A673 (cell line): ENCODE measurements around the gene CCDC110. TPM values are rescaled to one million over a fixed set of nuclear protein-coding genes. Genes with fewer than 3 reads are reported as not detected.

Source experiments
- BruUV-seq: library from RNA; stranded (reverse); fragments of 400-500 nt; replicated peaks from 2 replicates; lab custom pipeline; 2021; lab: Mats Ljungman, UMichigan
- CTCF ChIA-PET: fragments of 300-600 bp; sonication (Branson Sonifier 250); formaldehyde crosslinking; loops from one replicate; lab custom pipeline; 2022; ENCODE audit warnings: antibody characterized with exemption; lab: Charles Lee
- POLR2A ChIA-PET: fragments of 300-600 bp; sonication (Branson Sonifier 250); formaldehyde crosslinking; loops from one replicate; lab custom pipeline; 2022; ENCODE audit warnings: antibody characterized with exemption; ENCODE audit not compliant: low non-redundant PET; lab: Charles Lee
- DNase-seq: peaks from one replicate; pipeline ENCODE4 v3.0.0-alpha.2; 2015; ENCODE audit warnings: low spot score
- H3K27ac ChIP-seq: fragments of 200-600 bp; sonication (generic); 2 replicates; pipeline ENCODE4 v1.5.1; 2016; ENCODE audit warnings: mixed run types, low read depth, mild to moderate bottlenecking, mixed read lengths, antibody characterized with exemption, low read length; ENCODE audit not compliant: poor library complexity, severe bottlenecking
- H3K27me3 ChIP-seq: fragments of 200-600 bp; sonication (generic); replicated peaks from 2 replicates; pipeline ENCODE4 v1.6.1; 2017; ENCODE audit warnings: mixed run types, low read depth, mild to moderate bottlenecking, mixed read lengths, antibody characterized with exemption, low read length; ENCODE audit not compliant: insufficient read depth, poor library complexity
- H3K36me3 ChIP-seq: fragments of 200-600 bp; sonication (generic); 2 replicates; pipeline ENCODE4 v1.6.1; 2016; ENCODE audit warnings: mixed run types, mild to moderate bottlenecking, mixed read lengths, antibody characterized with exemption, low read length; ENCODE audit not compliant: insufficient read depth, poor library complexity, severe bottlenecking
- H3K4me1 ChIP-seq: fragments of 200-600 bp; sonication (generic); 2 replicates; pipeline ENCODE4 v1.6.1; 2017; ENCODE audit warnings: mixed run types, mild to moderate bottlenecking, mixed read lengths, antibody characterized with exemption, low read length; ENCODE audit not compliant: insufficient read depth, poor library complexity, severe bottlenecking
- H3K4me3 ChIP-seq: fragments of 200-600 bp; sonication (generic); 2 replicates; pipeline ENCODE4 v1.5.1; 2016; ENCODE audit warnings: low read depth, mixed run types, mild to moderate bottlenecking, mixed read lengths, low read length; ENCODE audit not compliant: poor library complexity, severe bottlenecking
- H3K9me3 ChIP-seq: fragments of 200-600 bp; sonication (generic); 2 replicates; pipeline ENCODE4 v1.6.1; 2016; ENCODE audit warnings: mixed run types, low read depth, mild to moderate bottlenecking, mixed read lengths, antibody characterized with exemption, low read length; ENCODE audit not compliant: poor library complexity, severe bottlenecking
- CTCF ChIP-seq: fragments of 300-800, 200-600 bp; sonication (generic); conservative IDR thresholded peaks from 2 replicates; pipeline ENCODE4 v1.5.1; 2017; ENCODE audit warnings: low read depth, mild to moderate bottlenecking, antibody characterized with exemption, low read length, moderate library complexity, mixed read lengths
- EZH2 ChIP-seq: fragments of 200-600 bp; sonication (generic); IDR thresholded peaks from 2 replicates; pipeline ENCODE4 v1.6.1; 2017; ENCODE audit warnings: borderline replicate concordance, low read depth, mild to moderate bottlenecking, mixed read lengths, antibody characterized with exemption, low read length; ENCODE audit not compliant: poor library complexity, severe bottlenecking
- intact Hi-C: fragments of 100-400 bp; cut with micrococcal nuclease; formaldehyde crosslinking; loops from one replicate; pipeline ENCODE4 v1.10.0; 2022; ENCODE audit not compliant: unreplicated experiment
- total RNA-seq: library from RNA; stranded (reverse); gene quantifications from 2 replicates; pipeline ENCODE4 v1.2.3, GENCODE V29; 2021

CCDC110 gene
- total RNA-seq, 1 experiment from 2014 or later: not detected

DNA sequence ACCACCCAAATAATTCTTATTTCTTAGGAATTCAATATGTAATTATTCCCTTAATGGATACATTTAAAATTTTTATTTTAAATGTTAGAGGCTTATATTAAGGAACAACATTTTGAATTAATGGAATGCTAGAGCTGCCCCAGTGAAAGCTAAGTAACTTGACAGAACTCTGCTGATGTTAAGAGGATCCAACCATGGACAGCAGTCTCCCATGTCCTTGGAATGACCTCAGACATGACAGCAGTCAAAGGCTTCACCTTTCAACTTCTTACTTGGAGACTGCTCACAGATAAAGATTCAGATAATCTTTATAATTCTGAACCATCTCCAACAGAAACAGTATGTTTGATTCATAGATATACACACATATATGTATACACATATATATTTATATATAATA is 46.5 kb upstream of the CCDC110 start:
- TF ChIP-seq CTCF: no peak
- no peak for TF ChIP-seq EZH2
- Histone ChIP-seq H3K4me3 (no peak overlapping the region), H3K27me3 (peaks cover 5% of the 10 kb centered on the region), H3K27ac (no peak overlapping the region), H3K36me3 (no peaks in the 10 kb centered on the region), H3K4me1 (no peaks in the 10 kb centered on the region), H3K9me3 (no peaks in the 10 kb centered on the region)
- BruUV-seq: no TSS peak
- intact Hi-C loops: no loop called here
- CTCF ChIA-PET: no interaction called here
- POLR2A ChIA-PET: no interaction called here
- no peak for DNase-seq

- no peak for DNase-seq
- H3K27me3 ChIP-seq: peaks cover 5% of the 10 kb centered on the region
- BruUV-seq: no TSS peak
- H3K27ac ChIP-seq: no peak overlapping the region
- no peaks in the 10 kb centered on the region for H3K9me3 ChIP-seq
- POLR2A ChIA-PET: interaction anchor here (0.6 kb wide), 1 partner anchor 16 kb away, joined by 3 read pairs; no protein-coding TSS in a partner anchor
- no peak overlapping the region for H3K4me3 ChIP-seq
- CTCF ChIA-PET: no interaction called here
- no peaks in the 10 kb centered on the region for H3K36me3 ChIP-seq
- intact Hi-C loops: no loop called here
- no peaks in the 10 kb centered on the region for H3K4me1 ChIP-seq
- no peak for TF ChIP-seq CTCF
- TF ChIP-seq EZH2: no peak
These were observed 43.7 kb upstream of the CCDC110 start for GRCh38 chr4:185515248-185515647.

DNA sequence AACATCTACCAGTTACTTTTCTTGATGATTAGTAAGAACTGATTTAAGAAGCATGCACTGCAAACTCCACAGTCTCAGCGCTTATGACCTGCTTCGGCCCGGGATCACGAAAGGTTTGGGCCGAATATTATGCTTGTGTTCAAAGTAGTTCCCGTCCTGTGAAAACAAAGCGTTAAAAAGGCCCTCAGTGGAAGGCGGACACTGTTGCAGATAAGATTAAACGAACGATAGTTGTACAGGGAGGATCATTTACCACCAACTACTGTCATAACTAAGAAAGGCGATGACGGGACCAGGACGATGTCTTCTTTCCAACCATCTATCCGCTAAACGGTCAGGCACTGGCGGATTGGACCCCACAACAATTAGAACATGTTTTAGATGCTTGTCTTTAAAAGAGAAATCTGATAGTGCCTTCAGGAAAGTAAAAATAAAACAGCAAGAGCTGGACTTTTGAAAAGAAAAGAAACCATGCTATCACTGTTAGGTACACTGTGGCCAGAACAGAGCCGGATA is 42.7 kb upstream of the CCDC110 start:
- intact Hi-C loops: no loop called here
- no peaks in the 10 kb centered on the region for H3K36me3 ChIP-seq
- no peak overlapping the region for H3K27ac ChIP-seq
- BruUV-seq: no TSS peak
- H3K27me3 ChIP-seq: peaks cover 5% of the 10 kb centered on the region
- CTCF ChIA-PET: no interaction called here
- no peaks in the 10 kb centered on the region for H3K9me3 ChIP-seq
- H3K4me3 ChIP-seq: no peak overlapping the region
- TF ChIP-seq EZH2 (no peak), CTCF (no peak)
- DNase-seq: no peak
- no peaks in the 10 kb centered on the region for H3K4me1 ChIP-seq
- POLR2A ChIA-PET: no interaction called here
